HG03575 (cell line): Measurements from ENCODE around the gene DAPK2.

Experiments used
- ATAC-seq: cut with Tn5 transposase; IDR thresholded peaks from one replicate; pipeline ENCODE4 v1.9.1; 2021; ENCODE audit not compliant: unreplicated experiment, insufficient number of reproducible peaks, low FRiP score; ENCODE audit errors: extremely low read depth

Gene DAPK2

DNA sequence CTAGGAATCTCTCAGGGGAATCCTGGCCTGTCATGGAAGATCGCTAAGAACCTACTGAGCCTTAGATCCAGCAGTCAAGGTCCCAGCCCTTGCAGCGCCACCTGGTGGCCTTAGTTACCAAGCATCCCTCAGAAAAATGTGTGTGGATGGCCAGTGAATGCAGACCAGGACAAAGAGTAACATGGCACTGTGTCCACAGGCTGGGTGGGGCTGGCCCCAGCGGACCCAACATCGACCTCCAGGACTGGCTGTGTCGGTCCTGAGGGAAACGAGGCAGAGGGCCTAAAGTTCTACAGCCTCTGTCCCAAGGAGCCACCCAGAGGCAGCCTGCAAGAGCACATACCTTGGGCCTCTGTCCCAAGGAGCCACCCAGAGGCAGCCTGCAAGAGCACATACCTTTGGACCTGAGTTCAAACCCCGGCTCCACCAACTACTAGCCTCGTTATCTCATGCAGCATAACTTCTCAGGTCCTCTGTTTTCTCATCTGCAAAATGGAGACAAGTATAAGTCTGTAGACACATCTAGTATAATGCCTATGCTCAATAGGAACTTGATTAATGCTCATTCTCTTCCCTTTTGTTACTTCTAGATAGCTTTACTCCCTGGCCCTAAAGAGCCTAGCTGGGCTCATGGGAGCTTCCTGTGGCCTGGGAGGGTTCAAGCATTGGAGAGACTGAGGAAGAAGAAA is 155.1 kb downstream of the DAPK2 start:
- ATAC-seq = no peak

- no peak for ATAC-seq
Measured at GRCh38 chr15:63890617-63891016, 155.7 kb downstream of the DAPK2 start.

- no peak for ATAC-seq
Measured at GRCh38 chr15:63889831-63890230, 156.5 kb downstream of the DAPK2 start.

- ATAC-seq = no peak
Measured at GRCh38 chr15:63888823-63889222, 157.5 kb downstream of the DAPK2 start.

GRCh38 chr15:63888146-63888545 is 158.1 kb downstream of the DAPK2 start:
- no peak for ATAC-seq

DNA sequence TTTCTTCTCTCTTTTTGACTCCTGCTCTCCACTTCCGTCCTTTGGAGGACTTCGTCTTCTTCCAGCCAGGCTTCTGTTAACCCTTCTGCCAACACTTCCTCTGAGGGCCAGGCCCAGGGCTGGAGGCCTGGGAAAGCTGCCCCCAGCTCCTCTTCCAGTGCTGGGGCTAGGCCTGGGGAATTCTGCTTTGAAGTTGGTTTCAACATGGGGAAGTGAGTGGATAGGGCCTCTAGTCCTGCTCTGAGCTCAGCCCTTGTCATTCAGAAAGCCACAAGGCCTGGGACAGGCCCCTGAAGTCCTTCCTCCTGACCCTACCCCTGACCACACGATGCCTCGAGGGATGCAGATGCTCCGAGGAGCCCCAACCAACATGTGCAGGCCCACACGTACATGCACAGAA is 158.7 kb downstream of the DAPK2 start:
- no peak for ATAC-seq

- no peak for ATAC-seq
Measured at GRCh38 chr15:63884953-63885352, 161.3 kb downstream of the DAPK2 start.

GRCh38 chr15:63881431-63881830 is 164.9 kb downstream of the DAPK2 start:
- no peak for ATAC-seq

- ATAC-seq = no peak
Measured at GRCh38 chr15:63880744-63881143, 165.5 kb downstream of the DAPK2 start.

DNA sequence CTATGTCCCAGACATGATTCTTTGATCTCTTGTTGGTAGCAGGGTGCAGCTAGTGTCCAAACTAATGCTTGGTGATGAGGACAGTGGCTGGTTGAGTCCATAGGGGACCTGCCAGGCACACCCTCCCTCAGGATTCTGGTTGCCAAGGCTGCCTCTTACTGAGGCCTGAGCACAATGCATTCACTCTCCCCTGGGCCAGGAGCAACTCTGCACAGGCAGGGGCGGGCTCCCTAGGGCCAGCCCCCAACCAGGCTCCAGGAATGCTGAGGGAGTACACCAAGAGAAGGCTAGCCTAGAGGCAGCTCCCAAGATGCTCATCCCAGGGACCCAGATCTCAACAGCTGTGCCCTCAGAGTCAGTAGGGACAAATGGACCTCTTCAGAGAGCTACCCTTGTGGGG is 166.3 kb downstream of the DAPK2 start:
- no peak for ATAC-seq

- no peak for ATAC-seq
Measured at GRCh38 chr15:63879211-63879610, 167.1 kb downstream of the DAPK2 start.

DNA sequence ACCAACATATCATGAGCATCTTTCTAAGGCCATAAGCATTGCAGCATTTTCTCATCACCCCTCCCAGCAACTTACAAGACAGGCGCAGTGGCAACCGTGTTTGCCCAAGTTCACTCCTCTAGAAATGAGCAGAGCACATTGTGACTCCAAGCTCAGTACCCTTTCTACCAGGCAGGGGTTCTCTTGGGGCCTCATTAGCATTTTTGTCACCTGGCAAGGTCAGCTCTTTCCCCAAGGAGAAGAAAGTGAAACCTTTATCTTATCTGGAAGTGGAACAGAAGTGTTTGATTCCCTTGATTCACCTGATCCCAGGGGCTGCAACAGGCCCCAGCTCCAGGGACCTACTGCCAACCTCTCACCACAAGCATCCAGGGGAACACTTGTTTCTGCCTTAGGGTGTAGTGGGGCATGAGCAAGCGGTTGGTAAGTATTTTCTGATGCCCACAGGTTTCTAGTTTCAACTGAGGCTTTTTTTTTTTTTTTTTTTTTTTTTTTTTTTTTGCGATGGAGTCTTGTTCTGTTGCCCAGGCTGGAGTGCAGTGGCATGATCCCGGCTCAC is 168.5 kb downstream of the DAPK2 start:
- no peak for ATAC-seq

- ATAC-seq = no peak
Measured at GRCh38 chr15:63876085-63876662, 170.1 kb downstream of the DAPK2 start.

- no peak for ATAC-seq
Measured at GRCh38 chr15:63874616-63875015, 171.7 kb downstream of the DAPK2 start.

GRCh38 chr15:63872759-63873510 is 173.3 kb downstream of the DAPK2 start:
- ATAC-seq = no peak

GRCh38 chr15:63870487-63871209 is 175.6 kb downstream of the DAPK2 start:
- no peak for ATAC-seq

- no peak for ATAC-seq
Measured at GRCh38 chr15:63870043-63870394, 176.3 kb downstream of the DAPK2 start.

DNA sequence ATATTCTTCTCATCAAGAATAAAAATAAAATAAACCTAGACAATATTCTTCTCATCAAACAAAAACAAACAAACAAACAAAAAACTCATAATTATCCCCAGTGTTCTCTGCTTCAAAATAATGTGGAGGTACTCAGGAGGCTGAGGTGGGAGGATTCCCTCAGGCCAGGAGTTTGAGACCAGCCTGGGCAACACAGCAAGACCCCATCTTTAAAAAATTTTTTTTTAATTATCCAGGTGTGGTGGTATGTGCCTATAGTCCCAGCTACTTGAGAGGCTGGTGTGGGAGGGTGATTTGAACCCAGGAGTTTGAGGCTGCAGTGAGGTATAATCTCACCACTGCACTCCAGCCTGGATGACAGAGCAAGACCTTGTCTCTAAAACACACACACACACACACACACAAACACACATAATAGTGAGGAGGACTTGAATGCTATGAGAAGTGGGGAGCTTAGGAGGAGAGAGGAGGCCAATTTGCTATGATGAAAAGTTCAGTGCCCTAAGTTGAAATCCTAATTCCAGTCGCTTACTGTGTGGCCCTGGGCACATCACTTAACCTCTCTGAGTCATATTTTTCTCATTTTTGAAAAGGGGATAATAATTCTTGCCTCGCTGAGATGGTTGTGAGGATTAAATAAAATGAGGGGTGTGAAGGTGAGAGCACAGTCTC is 176.8 kb downstream of the DAPK2 start:
- ATAC-seq = no peak

DNA sequence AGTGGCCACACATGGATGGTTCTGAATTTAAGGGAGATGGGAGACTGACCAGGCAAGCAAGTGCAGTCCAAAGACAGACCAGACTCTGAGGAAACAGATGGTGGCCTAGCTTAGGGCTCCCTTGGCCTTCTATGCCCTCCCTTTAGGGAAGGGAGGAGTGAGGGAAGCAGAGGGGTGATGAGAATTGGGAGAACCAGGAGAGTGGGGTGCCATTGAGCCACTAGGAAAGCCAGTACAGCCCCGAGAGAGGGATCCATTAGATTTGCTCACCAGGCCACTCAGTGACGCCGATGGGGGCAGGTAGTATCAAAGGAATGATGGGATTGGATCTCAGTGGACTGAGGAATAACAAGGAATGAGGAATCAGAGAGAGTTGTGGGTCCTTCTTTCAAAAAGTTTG is 182.1 kb downstream of the DAPK2 start:
- no peak for ATAC-seq
